Measurements from ENCODE around the gene RPP21. TPM values are rescaled to one million over a fixed set of nuclear protein-coding genes. Genes with fewer than 3 reads are reported as not detected.

RPP21 gene
- total RNA-seq (47.4 and 84.5 TPM in 2 replicates), polyA plus RNA-seq (62.6 and 65.5 TPM in 2 replicates)

DNA sequence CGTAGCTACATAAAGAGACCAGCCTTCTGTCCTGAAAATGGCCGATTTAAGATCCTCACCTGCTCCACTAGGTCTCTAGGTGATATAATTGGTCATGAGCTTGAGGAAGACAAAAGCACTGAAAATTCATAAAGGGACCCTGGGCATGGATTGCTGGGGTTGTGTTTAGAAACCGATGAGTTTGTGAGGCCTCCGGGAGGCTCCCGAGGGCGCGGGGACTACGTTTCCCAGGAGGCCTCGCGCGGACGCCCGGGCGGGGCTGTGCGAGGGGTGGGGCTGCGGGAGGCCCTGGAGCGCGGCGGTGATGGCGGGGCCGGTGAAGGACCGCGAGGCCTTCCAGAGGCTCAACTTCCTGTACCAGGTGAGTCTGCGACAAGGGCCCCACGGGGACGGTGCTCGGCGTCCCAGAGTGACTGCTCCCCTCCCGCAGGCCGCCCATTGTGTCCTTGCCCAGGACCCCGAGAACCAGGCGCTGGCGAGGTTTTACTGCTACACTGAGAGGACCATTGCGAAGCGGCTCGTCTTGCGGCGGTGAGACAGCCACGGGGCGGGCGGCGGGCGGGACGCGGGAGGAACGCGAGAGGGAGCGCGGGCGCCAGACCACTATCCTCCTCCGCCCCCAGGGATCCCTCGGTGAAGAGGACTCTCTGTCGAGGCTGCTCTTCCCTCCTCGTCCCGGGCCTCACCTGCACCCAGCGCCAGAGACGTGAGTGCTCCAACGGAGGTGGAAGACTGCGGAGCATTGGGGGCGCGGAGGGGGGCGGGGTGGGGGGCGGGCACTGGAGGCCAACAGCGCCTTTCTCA, at the start of gene RPP21:
Gene RPP21 (plus strand): TSS at position 289 of the 804 bp plus-strand sequence. CDS start 16 bp downstream, at position 305.
- TF ChIP-seq, protein P1, sequence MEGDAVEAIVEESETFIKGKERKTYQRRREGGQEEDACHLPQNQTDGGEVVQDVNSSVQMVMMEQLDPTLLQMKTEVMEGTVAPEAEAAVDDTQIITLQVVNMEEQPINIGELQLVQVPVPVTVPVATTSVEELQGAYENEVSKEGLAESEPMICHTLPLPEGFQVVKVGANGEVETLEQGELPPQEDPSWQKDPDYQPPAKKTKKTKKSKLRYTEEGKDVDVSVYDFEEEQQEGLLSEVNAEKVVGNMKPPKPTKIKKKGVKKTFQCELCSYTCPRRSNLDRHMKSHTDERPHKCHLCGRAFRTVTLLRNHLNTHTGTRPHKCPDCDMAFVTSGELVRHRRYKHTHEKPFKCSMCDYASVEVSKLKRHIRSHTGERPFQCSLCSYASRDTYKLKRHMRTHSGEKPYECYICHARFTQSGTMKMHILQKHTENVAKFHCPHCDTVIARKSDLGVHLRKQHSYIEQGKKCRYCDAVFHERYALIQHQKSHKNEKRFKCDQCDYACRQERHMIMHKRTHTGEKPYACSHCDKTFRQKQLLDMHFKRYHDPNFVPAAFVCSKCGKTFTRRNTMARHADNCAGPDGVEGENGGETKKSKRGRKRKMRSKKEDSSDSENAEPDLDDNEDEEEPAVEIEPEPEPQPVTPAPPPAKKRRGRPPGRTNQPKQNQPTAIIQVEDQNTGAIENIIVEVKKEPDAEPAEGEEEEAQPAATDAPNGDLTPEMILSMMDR (IDR thresholded peaks at IDR 0.05; ENCODE audit: low read depth, low read length) = no peak
- peak within 1 kb of the TSS; percentile 88 for H3K4me3 ChIP-seq
- no peaks in the 10 kb centered on the region for H3K27me3 ChIP-seq
- no peaks in the 10 kb centered on the region for H3K4me1 ChIP-seq (ENCODE audit: low read depth)
- H3K36me3 ChIP-seq = no peaks in the 10 kb centered on the region
- no peaks in the 10 kb centered on the region for H3K9me3 ChIP-seq (ENCODE audit: low read depth)
- DNase-seq (ENCODE audit: low read depth in 1 of 2, low spot score in 1 of 2) = peak; percentile 82 to 89
- H3K27ac ChIP-seq = peak within 1 kb of the TSS; percentile 84

DNA sequence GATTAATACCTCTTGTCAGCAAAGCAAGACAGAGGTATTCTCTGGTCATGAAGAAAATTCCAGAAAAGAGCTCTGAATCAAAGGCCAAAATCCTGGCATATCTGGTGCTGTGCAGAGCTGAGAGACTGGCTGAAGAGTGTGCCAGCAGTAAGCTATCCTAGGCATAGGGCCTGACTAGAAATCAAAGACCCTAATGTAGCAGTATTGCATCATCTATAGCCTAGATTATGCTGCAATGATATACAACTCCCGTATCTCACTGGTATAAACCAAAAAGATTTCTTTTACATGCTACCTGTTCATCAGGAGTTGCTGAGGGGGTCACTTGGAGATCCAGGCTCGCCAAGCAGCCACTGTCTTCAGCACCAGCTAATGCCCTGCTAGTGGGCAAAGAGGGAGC, 49.1 kb upstream of the RPP21 start:
- Histone ChIP-seq H3K27me3 (no peaks in the 10 kb centered on the region), H3K27ac (no peak overlapping the region), H3K4me3 (no peak overlapping the region), H3K9me3 (ENCODE audit: low read depth) (no peaks in the 10 kb centered on the region), H3K4me1 (ENCODE audit: low read depth) (peaks cover 3% of the 10 kb centered on the region), H3K36me3 (peaks cover 22% of the 10 kb centered on the region)
- TF ChIP-seq, protein P1 (IDR thresholded peaks at IDR 0.05; ENCODE audit: low read depth, low read length) = no peak
- DNase-seq (ENCODE audit: low read depth in 1 of 2, low spot score in 1 of 2) = no peak

GRCh38 chr6:30304002-30304401, 41.0 kb upstream of the RPP21 start:
- Histone ChIP-seq H3K4me1 (ENCODE audit: low read depth) (no peaks in the 10 kb centered on the region), H3K4me3 (no peak overlapping the region), H3K36me3 (no peaks in the 10 kb centered on the region), H3K9me3 (ENCODE audit: low read depth) (no peaks in the 10 kb centered on the region), H3K27ac (no peak overlapping the region), H3K27me3 (no peaks in the 10 kb centered on the region)
- TF ChIP-seq, protein P1 (IDR thresholded peaks at IDR 0.05; ENCODE audit: low read depth, low read length) = no peak
- no peak for DNase-seq (ENCODE audit: low read depth in 1 of 2, low spot score in 1 of 2)

DNA sequence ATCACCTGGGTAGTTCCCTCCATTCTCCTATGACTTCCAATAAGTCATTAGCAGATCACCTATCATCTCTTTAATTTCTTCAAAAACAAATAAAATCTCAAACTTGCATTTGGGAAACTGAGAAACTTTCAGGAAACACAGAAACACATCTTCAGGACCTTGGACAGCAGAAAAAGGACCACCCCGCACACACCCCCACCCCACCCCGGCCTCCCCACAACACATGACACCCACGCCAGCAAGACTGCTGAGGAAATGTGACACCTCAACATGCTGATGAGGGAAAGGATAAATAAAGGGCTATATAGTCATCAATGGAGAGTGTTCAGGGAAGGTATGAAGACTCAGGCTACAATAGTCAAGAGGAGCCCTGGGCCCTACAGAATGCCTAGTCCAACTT, 33.9 kb upstream of the RPP21 start:
- TF ChIP-seq, protein P1 (IDR thresholded peaks at IDR 0.05; ENCODE audit: low read depth, low read length) = no peak
- Histone ChIP-seq H3K4me1 (ENCODE audit: low read depth) (no peaks in the 10 kb centered on the region), H3K4me3 (no peak overlapping the region), H3K27me3 (no peaks in the 10 kb centered on the region), H3K36me3 (peaks cover 9% of the 10 kb centered on the region), H3K9me3 (ENCODE audit: low read depth) (no peaks in the 10 kb centered on the region), H3K27ac (no peak overlapping the region)
- peak in 1 of 2 donors; percentile 33 for DNase-seq (ENCODE audit: low read depth in 1 of 2, low spot score in 1 of 2)

DNA sequence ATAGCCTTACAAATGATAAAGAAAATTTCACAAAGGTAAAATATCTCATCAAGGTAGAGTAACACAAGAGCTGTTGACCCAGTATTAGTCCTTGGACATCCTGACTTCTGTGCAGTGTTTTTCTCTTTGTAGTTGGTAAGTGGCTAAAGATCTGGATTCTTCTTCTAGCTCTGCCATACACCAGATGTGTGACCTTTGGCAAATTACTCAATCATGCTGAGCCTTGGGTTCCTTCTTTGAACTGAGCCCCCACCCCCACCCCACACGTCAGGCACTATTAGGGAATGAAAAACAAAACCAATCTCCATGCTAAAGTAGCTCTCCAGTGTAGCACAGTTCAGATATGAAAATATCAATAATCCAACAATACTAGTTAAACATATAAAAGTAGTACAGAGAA, 33.3 kb upstream of the RPP21 start:
- DNase-seq (ENCODE audit: low read depth in 1 of 2, low spot score in 1 of 2) = no peak
- no peak overlapping the region for H3K27ac ChIP-seq
- H3K9me3 ChIP-seq (ENCODE audit: low read depth) = no peaks in the 10 kb centered on the region
- H3K4me3 ChIP-seq = no peak overlapping the region
- H3K4me1 ChIP-seq (ENCODE audit: low read depth) = no peaks in the 10 kb centered on the region
- TF ChIP-seq, protein P1 (IDR thresholded peaks at IDR 0.05; ENCODE audit: low read depth, low read length) = no peak
- no peaks in the 10 kb centered on the region for H3K27me3 ChIP-seq
- peaks cover 11% of the 10 kb centered on the region for H3K36me3 ChIP-seq

All from cardiac muscle cell (in vitro differentiated cells and primary cell).